SU-DHL-6 (cell line): ENCODE data around the gene AK9.

Experiments used
- CTCF ChIP-seq: fragments of 200-600 bp; sonication (generic); IDR thresholded peaks from one replicate; pipeline ENCODE4 v1.5.1; 2017; ENCODE audit warnings: antibody characterized with exemption, mild to moderate bottlenecking, low read length, moderate library complexity; ENCODE audit not compliant: insufficient read depth, poor library complexity, severe bottlenecking
- EZH2phosphoT487 ChIP-seq: fragments of 200-600 bp; sonication (generic), shearing (Covaris generic); conservative IDR thresholded peaks from 2 replicates; pipeline ENCODE4 v1.6.1; 2018; ENCODE audit warnings: mild to moderate bottlenecking, antibody characterized with exemption, low read length, moderate library complexity, mixed read lengths

- TF ChIP-seq CTCF, result no peak
- no peak for TF ChIP-seq EZH2phosphoT487
Measured at GRCh38 chr6:109449795-109450673, 241.0 kb downstream of the AK9 start.
